ENCODE data around the gene FAM181A. TPM values are rescaled to one million over a fixed set of nuclear protein-coding genes. Genes with fewer than 3 reads are reported as not detected.

FAM181A gene
- total and polyA plus RNA-seq, 10 of the 15 experiments (the other 5 are each of a cell fraction or from before 2014, with no cell fraction given) = not detected

DNA sequence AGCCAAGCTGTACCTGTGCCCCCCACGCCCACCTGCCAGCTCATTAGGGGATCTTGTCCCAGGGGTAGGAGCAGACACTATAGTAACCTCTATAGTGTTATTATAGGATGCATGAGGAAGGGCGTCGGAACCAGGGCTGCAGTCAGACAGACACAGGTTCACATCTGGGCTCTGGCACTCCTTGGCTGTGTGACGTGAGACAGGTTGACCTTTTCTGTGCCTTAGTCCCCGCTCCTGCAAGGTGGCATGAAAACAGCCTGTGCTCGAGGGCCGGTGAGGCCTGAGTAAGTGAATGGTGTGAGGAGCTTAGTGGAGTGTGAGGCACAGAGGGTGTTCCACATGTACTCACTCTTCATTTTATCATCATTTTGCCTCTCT lies 30.2 kb downstream of the FAM181A start:
- RAD21 ChIA-PET (ENCODE audit: unreplicated experiment) = interaction anchor here (1.0 to 15.3 kb wide), 4 partner anchors 17 to 45 kb away, joined by 3 to 324 read pairs (median 36); partner anchors contain the start of gene ASB2
- no peak for DNase-seq (ENCODE audit: low read depth, low spot score)
- Histone ChIP-seq H3K4me1 (ENCODE audit: control insufficient read depth, insufficient read depth, low read length) (peaks cover 92% of the 10 kb centered on the region), H3K4me3 (no peak overlapping the region), H3K27ac (ENCODE audit: control insufficient read depth, insufficient read depth) (peak overlapping the region; percentile 52), H4K20me1 (ENCODE audit: control insufficient read depth, insufficient read depth) (no peaks in the 10 kb centered on the region), H3K4me2 (ENCODE audit: control insufficient read depth, insufficient read depth) (peak overlapping the region; percentile 44; the same call in 1 of the 2 replicates), H3K79me2 (ENCODE audit: control insufficient read depth, insufficient read depth, low read length) (no peaks in the 10 kb centered on the region; the same call in 1 of the 2 replicates), H3K9ac (ENCODE audit: control insufficient read depth, insufficient read depth, low read length) (peak overlapping the region; percentile 80), H3K27me3 (replicated peaks in 1 of 2; ENCODE audit: control insufficient read depth in 2 of 2, insufficient read depth in 2 of 2, low read length in 1 of 2) (no peaks in the 10 kb centered on the region), H3K36me3 (ENCODE audit: control insufficient read depth in 2 of 2, insufficient read depth in 2 of 2, low read length in 1 of 2) (peaks cover 0 to 2% of the 10 kb centered on the region in 2 experiments; a peak in 1 of 4 replicates), H2AFZ (ENCODE audit: control insufficient read depth, low read depth, low read length) (no peak overlapping the region), H3K9me3 (replicated peaks; ENCODE audit: control insufficient read depth, insufficient read depth, low read length) (no peaks in the 10 kb centered on the region)
- in situ Hi-C loops (cut with MboI) = loop anchor here (25.0 kb wide), 2 partner anchors 1195 to 1705 kb away; no protein-coding TSS in a partner anchor
- intact Hi-C loops (cut with micrococcal nuclease; ENCODE audit: unreplicated experiment) = loop anchor here (5.0 kb wide), 1 partner anchor 45 kb away; no protein-coding TSS in a partner anchor
- no peak for ATAC-seq
- FAIRE-seq = no peak
- CTCF ChIA-PET = interaction anchor here (1.1 to 3.7 kb wide), 8 partner anchors 10 to 43 kb away, joined by 3 to 39 read pairs (median 14); no protein-coding TSS in a partner anchor
- 80% methylated on average over 7 of the region's 7 CpGs for WGBS (ENCODE audit: insufficient coverage, insufficient replicate concordance, low lambda C conversion rate, missing lambda C conversion rate)
- SMC1A ChIA-PET (ENCODE audit: uncharacterized antibody, unreplicated experiment) = interaction anchor here (5.6 to 19.5 kb wide), 3 partner anchors 16 to 43 kb away, joined by 47 to 409 read pairs (median 77); partner anchors contain the start of gene ASB2
- POLR2A ChIA-PET = interaction anchor here (1.2 to 7.8 kb wide), 5 partner anchors 8 to 44 kb away, joined by 3 to 128 read pairs (median 12); no protein-coding TSS in a partner anchor
- TF ChIP-seq POLR2A (IDR thresholded peaks at IDR 0.05; ENCODE audit: low read depth, low read length) = peak; percentile 18; the same call in 1 of the 2 replicates
- no peak for TF ChIP-seq SUZ12 (IDR thresholded peaks at IDR 0.05; ENCODE audit: unreplicated experiment)
- no TSS peak for BruUV-seq (replicated peaks)

DNA sequence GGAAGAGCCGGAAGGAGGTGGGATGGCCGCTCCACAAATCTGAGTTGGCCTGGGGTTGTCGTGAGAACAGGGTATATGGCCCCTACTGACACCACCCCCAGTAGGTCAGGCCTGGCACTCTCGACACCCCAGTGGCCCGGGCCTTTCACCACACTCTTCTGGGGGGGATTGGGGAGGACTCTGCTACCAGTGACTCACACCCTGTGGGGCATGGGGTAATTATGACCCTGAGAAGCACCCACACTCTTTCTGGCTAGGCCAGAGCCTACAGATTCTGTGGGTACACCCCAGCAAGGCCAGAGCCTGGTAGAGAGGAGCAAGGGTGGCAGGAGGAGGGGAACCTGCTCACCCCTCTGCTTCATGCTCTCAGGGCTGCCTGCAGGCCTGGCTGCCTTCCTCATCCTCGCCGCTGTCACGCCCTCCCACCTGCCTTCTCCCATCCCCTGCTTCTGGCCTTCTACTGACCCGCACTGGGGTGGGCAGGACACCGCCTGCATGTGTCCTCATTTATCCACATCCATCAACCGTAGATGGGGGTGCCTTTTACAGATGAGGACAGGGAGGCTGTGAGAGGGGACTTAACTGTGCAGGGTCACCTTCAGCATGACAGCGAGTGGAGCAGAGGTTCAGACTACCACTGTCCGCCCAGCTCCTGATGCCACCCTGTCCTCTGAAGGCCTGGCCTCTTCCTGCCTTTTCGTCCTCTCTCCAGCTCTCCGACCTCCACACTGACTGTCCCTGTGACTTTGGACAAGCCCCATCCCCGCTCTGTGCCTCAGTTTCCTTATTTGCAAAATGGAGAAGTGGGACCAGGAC lies 30.8 kb downstream of the FAM181A start:
- CTCF ChIA-PET = interaction anchor here (0.9 to 6.6 kb wide), 11 partner anchors 10 to 174 kb away, joined by 3 to 73 read pairs (median 14); no protein-coding TSS in a partner anchor
- ATAC-seq = no peak
- Histone ChIP-seq H3K9me3 (replicated peaks; ENCODE audit: control insufficient read depth, insufficient read depth, low read length) (no peaks in the 10 kb centered on the region), H2AFZ (ENCODE audit: control insufficient read depth, low read depth, low read length) (no peak overlapping the region), H3K4me3 (no peak overlapping the region), H3K27ac (ENCODE audit: control insufficient read depth, insufficient read depth) (peak overlapping the region; percentile 90), H3K9ac (ENCODE audit: control insufficient read depth, insufficient read depth, low read length) (peak overlapping the region; percentile 57), H3K36me3 (ENCODE audit: control insufficient read depth in 2 of 2, insufficient read depth in 2 of 2, low read length in 1 of 2) (0 out of 4 replicates have a peak, but pooled peaks cover 0 to 2% of the 10 kb centered on the region in 2 experiments), H4K20me1 (ENCODE audit: control insufficient read depth, insufficient read depth) (no peaks in the 10 kb centered on the region), H3K4me2 (ENCODE audit: control insufficient read depth, insufficient read depth) (peak overlapping the region; percentile 60; the same call in 1 of the 2 replicates), H3K4me1 (ENCODE audit: control insufficient read depth, insufficient read depth, low read length) (peaks cover 94% of the 10 kb centered on the region), H3K79me2 (ENCODE audit: control insufficient read depth, insufficient read depth, low read length) (no peaks in the 10 kb centered on the region; the same call in 1 of the 2 replicates), H3K27me3 (replicated peaks in 1 of 2; ENCODE audit: control insufficient read depth in 2 of 2, insufficient read depth in 2 of 2, low read length in 1 of 2) (no peaks in the 10 kb centered on the region)
- SMC1A ChIA-PET (ENCODE audit: uncharacterized antibody, unreplicated experiment) = interaction anchor here (1.1 to 19.5 kb wide), 6 partner anchors 11 to 42 kb away, joined by 3 to 409 read pairs (median 44); partner anchors contain the start of gene ASB2
- no peak for DNase-seq (ENCODE audit: low read depth, low spot score)
- 95% methylated on average over 16 of the region's 16 CpGs for WGBS (ENCODE audit: insufficient coverage, insufficient replicate concordance, low lambda C conversion rate, missing lambda C conversion rate)
- POLR2A ChIA-PET = interaction anchor here (0.9 to 7.8 kb wide), 12 partner anchors 8 to 43 kb away, joined by 3 to 128 read pairs (median 6); partner anchors contain the start of gene ASB2
- intact Hi-C loops (cut with micrococcal nuclease; ENCODE audit: unreplicated experiment) (loop anchor here (2.0 to 5.0 kb wide), 2 partner anchors 19 to 44 kb away; no protein-coding TSS in a partner anchor), in situ Hi-C loops (cut with MboI) (loop anchor here (25.0 kb wide), 2 partner anchors 1196 to 1704 kb away; no protein-coding TSS in a partner anchor)
- RAD21 ChIA-PET (ENCODE audit: unreplicated experiment) = interaction anchor here (0.6 to 15.3 kb wide), 8 partner anchors 11 to 54 kb away, joined by 3 to 324 read pairs (median 4); partner anchors contain the start of gene ASB2
- FAIRE-seq = no peak
- no TSS peak for BruUV-seq (replicated peaks)
- TF ChIP-seq HCFC1 (IDR thresholded peaks at IDR 0.05; ENCODE audit: low read length) (no peak), CHD2 (IDR thresholded peaks at IDR 0.05; ENCODE audit: borderline replicate concordance, low read depth, low read length) (no peak)
- TF ChIP-seq, protein P1, sequence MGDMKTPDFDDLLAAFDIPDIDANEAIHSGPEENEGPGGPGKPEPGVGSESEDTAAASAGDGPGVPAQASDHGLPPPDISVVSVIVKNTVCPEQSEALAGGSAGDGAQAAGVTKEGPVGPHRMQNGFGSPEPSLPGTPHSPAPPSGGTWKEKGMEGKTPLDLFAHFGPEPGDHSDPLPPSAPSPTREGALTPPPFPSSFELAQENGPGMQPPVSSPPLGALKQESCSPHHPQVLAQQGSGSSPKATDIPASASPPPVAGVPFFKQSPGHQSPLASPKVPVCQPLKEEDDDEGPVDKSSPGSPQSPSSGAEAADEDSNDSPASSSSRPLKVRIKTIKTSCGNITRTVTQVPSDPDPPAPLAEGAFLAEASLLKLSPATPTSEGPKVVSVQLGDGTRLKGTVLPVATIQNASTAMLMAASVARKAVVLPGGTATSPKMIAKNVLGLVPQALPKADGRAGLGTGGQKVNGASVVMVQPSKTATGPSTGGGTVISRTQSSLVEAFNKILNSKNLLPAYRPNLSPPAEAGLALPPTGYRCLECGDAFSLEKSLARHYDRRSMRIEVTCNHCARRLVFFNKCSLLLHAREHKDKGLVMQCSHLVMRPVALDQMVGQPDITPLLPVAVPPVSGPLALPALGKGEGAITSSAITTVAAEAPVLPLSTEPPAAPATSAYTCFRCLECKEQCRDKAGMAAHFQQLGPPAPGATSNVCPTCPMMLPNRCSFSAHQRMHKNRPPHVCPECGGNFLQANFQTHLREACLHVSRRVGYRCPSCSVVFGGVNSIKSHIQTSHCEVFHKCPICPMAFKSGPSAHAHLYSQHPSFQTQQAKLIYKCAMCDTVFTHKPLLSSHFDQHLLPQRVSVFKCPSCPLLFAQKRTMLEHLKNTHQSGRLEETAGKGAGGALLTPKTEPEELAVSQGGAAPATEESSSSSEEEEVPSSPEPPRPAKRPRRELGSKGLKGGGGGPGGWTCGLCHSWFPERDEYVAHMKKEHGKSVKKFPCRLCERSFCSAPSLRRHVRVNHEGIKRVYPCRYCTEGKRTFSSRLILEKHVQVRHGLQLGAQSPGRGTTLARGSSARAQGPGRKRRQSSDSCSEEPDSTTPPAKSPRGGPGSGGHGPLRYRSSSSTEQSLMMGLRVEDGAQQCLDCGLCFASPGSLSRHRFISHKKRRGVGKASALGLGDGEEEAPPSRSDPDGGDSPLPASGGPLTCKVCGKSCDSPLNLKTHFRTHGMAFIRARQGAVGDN (IDR thresholded peaks at IDR 0.05) = peak; percentile 19; the same call in 1 of the 2 replicates
- TF ChIP-seq, protein P2, sequence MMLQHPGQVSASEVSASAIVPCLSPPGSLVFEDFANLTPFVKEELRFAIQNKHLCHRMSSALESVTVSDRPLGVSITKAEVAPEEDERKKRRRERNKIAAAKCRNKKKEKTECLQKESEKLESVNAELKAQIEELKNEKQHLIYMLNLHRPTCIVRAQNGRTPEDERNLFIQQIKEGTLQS (IDR thresholded peaks at IDR 0.05; ENCODE audit: borderline replicate concordance, extremely low read depth, low read depth, low read length) = no peak
- TF ChIP-seq, protein P3, sequence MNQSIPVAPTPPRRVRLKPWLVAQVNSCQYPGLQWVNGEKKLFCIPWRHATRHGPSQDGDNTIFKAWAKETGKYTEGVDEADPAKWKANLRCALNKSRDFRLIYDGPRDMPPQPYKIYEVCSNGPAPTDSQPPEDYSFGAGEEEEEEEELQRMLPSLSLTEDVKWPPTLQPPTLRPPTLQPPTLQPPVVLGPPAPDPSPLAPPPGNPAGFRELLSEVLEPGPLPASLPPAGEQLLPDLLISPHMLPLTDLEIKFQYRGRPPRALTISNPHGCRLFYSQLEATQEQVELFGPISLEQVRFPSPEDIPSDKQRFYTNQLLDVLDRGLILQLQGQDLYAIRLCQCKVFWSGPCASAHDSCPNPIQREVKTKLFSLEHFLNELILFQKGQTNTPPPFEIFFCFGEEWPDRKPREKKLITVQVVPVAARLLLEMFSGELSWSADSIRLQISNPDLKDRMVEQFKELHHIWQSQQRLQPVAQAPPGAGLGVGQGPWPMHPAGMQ (IDR thresholded peaks at IDR 0.05; ENCODE audit: borderline replicate concordance) = no peak
